ENCODE measurements around the gene S1PR5.

The S1PR5 gene

GRCh38 chr19:10464456-10464855 lies 52.8 kb downstream of the S1PR5 start:
- DNase-seq: no peak
